Erythroblast (primary cell): ENCODE data around the gene SAMD5.

Experiments used
- GATA1 ChIP-seq: IDR thresholded peaks from 2 replicates; pipeline ENCODE4 v1.6.1; 2011; ENCODE audit warnings: low read depth, mild to moderate bottlenecking, control low read depth, low read length, moderate library complexity
- POLR2A ChIP-seq: IDR thresholded peaks from 2 replicates; pipeline ENCODE4 v1.6.1; 2011; ENCODE audit warnings: mild to moderate bottlenecking, low read length

DNA sequence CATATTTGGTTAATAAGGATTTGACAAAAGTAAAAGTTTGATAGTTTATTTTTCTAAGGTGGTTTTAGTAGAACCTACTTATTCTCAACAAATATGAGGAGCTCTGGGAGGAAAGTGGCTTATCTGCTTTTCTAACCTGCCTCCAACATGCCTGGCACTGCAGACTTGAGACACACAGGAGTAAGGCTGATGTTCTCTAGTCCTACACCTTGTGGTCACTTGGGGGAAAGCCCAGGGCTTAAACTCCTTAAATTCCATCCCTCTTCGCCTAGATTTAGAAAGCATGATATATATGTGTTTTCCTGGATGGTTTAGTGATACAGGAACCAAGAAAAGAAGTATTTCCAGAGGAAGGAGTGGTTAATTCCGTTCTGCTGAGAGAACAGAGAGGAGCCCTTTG lies 39.9 kb upstream of the SAMD5 start:
- no peak for TF ChIP-seq POLR2A
- TF ChIP-seq GATA1 = no peak
